Inflammatory macrophage treated with lipopolysaccharide for 1 hour (primary cell): Measurements from ENCODE around the gene TCF7L2.

Source experiments
- DNase-seq, 2 donors: peaks; one replicate each; pipeline ENCODE4 v3.0.0-alpha.2; 2020 to 2022

TCF7L2 gene

DNA sequence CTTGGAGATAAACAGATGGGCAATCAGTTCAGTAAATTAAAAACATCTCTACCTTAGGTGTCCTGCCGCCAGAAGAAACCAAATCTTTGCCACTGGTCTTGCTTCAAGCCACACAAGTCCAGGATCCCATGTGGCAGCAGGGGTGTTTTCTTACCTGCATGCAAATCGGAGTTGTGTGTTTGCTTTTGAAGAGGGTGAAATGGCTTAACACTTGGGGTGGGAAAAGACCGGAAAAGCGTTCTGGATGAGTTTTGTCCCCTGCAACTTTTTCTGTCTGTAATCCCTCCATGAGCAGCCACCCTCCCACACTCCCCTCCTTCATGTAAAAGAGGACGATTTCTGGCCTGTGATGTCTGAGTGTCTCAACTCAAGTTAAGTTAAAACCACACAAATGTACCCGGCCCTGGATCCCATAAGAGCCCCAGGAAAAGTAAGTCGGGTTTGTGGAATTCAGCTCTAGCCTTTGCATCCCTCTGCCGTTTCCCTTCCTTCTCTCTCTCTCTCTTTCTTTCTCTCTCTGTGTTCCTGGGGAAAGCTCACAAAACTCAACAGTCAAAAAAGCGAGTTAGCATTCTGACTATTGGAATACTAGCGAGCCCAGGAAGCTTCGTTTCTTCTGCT is 178.5 kb downstream of the TCF7L2 start:
- DNase-seq: no peak

DNA sequence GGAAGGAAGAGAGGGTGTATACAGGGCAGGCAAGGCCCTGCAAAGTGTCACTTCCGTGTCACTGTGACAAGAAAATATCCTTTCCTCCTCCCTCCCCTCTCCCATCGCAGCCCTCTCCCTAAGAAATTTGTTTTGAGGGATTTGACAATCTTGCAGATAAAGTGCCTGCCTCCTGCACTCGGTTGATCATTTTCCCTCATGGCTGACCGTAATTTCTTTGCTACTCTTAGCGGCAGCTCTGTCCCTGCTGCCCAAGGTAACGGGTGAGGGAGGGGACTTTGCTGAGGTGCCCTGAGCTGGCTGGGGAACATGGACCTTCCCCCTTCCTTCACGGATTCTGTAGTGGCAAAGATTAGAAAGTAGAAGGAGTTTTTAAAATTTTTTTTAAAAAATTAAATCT is 179.1 kb downstream of the TCF7L2 start:
- DNase-seq: no peak

DNA sequence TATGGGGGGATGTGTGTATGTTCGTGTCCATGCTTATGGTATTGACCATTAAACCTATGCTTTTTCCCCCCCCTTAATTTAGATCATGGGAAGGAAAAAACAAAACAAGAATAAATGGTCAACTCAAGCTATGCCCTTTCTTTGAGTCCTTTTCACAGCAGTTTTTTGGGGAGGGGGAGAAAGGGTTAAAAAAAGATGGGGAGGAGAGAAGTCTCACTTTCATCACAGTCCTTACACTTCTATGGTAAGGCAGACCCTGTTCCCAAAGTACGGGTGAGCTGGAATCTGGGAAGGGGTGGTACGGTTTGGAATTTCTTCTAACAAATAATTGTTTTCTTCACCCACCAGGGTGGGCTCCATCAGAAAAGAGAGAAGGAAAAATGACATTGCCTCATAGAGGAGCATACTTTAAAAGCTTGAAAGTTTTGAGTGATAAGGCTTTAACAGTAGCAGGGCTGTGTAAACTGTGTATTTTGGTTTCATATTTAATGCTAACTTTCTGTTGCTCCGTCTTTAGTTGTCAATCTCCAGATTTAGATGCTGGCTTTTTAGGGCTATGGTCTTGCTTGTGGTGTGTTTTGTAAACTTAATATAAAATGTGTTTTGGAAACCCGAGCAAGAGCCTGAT is 180.1 kb downstream of the TCF7L2 start:
- no peak for DNase-seq

DNA sequence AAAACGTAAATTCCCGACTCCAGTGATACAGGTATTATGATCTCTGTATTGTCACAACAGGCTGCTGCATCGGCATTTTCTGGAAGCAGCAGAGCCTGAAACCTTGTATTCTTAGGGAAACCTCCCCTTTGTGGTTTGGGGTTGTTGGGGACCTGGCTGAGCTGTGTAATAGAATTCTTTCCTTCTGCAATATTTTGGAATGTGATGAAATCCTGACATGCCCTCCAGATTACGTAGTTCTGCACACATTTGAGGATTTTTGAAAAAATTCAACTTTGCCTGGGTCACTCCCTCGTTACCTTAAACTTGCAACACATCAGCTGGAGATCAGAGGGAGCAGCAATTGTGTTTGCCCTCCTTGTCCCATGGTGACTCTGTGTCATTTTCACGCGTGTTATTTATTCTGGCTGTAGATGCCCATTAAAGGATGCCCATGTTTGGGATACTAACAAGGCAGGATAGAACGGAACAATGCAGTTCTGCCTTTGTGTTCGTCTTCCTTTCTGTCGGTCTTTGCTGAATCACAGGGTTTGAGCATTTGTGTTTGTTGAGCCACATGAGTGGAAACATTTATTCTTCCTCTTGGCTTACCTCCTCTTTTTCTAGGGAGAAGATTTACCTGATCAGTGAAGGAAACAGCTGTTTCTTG is 181.7 kb downstream of the TCF7L2 start:
- peak; percentile 76 to 77 for DNase-seq

DNA sequence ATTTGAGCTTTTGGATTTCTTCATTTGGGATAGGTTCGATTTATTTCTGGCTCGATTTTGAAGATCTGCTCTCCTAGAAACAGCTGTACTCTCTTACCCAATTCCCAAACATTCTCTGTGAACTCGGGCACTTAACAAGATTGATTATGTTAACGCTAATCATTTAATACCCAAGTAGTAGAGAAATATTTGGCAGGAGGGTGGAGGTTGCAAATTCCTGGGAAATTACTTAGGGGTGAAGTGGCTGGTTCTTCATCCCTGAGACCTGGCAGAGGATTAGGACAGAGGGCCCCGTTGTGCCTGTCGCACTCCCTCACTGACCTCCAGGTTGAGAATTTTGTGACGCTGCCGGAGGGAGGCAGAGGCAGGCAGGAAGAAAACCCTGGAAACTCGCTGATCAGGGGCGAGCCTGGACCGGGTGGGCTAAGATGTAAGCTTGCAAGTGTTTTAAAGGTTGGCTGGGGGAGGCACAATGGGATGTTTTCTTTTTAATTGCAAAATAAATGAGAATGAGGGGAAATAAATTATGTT is 182.6 kb downstream of the TCF7L2 start:
- no peak for DNase-seq

DNA sequence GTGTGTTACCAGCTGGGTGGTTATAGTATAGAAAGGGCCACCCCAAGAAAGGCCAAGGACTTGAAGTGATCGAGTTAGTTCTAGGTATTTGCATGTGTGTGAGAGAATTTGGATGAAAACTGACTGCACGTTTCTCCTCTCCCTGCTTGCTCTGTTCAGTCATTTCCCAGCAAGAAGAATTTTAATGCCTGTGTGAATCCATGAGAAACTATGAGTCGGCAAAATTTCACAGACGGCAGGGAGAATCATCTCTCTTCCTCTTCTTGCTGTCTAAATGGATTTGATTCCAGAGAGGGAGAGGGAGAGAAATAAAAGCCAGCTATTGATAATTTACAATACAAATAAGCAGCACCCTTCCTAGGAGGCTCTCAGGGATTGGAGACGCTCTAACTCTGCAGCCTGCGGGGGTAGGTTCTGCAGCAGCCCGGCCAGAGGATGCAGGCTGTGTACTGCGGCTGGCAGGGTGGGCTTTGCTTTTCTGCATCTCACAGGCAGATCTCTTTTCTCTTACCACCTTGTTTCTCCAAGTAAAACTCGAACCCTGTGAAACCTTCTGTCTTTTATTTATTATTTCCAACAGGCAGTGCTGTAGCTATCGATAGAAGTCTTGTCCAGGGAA is 183.6 kb downstream of the TCF7L2 start:
- DNase-seq: peak; percentile 15 to 27

DNA sequence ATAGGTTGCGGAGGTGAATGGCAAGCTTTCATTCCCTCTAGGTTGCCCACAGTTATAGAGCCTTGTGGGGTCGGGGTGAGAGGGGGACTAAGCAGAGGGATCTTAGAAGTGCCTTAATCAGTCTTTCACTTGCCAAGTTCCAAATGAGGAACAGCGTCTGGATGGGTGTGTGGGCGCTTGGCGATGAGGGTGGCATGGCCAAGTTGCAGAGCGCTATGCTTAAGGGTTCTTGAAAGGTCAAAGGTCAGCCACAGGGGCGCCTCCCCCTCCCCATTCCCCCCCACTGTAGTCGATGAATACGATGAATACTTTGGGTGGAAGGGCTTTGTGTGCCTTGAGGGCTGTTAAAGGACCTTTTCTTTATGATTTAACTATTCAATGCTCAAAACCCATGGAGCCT is 185.0 kb downstream of the TCF7L2 start:
- DNase-seq: peak; percentile 56

DNA sequence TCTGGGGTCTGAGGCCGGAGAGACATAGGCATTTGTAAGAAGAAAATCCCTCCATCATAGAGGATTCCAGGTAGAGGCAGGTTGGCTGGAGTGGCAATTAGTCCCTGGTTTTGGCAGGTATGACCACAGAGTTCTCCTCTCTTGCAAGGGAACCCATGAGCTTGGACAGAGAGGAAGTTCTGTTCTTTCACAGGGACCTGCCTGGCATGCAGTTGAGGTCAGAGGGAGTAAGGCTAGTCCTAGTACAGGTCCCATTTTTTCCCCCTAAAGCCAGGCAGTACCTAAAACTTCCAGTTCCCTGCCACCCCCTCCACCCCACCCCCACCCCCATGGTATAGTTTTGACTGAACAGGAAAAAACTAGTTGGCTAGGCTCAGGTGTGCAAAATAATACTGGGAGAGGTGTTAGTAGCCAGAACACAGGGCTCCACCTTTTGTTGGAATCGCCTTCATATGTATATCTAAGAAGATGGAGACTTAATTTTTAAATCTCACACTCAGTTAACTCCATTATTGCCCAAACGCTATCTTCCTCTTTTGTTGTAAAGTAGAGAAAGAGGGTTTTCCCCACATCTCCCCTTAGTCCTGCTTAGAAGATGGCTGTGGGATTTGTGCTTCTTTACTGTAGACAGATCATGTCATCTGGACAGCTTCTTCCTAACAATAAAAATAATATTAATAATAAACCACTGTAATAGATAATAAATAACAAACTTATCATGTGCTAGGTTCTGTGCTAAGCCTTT is 188.1 kb downstream of the TCF7L2 start:
- peak; percentile 89 to 90 for DNase-seq

DNA sequence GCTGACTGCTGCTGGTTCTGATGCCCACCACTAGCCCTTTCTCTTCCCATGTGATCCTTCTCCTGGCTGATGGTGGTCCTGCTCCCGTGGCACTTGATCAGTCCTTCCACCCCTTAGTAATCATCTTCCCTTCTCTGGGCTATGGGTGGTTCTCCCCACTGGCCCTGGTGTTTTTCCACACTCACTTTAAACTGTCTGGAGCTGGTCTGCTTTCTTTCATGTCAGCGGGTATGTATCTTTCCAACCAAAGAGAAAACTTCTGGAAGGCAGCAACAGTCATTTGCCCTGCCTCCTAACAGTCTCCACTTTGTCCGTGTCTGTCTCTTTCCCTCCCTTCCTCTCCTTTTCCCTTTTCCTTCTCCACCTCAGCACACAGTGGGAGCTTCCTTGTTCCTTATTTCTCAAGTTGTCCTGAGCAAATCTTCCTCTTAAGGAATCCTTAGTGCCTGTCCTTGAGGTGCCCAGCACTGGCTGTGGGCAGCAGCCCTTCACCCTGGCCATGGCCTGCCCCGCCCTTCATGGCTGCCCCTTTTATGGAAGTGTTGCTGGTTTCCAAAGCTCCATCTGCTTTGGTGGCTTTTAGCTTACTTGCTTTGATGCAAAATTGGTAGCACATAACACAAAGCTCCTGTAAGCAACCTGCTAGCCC is 189.0 kb downstream of the TCF7L2 start:
- no peak for DNase-seq

DNA sequence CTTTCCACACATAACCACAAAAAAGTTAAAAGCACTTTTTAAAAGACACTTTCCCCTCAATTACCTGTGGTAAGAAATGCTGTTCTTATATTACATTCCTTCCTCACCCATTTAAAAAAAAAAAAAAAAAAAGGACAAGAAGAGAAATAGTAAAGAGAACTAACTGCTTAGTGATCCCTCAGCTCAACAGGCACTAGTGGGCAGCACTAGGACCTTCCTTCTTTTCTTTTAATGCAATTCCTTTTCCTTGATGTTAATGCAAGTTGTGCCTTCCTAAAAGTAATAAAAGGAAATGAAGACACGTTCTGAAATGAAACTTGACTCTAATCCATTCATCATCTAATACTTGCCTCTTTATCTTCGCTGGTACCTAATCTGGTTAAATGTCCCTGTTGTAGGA is 189.7 kb downstream of the TCF7L2 start:
- DNase-seq: peak in 1 of 2 donors; percentile 26

DNA sequence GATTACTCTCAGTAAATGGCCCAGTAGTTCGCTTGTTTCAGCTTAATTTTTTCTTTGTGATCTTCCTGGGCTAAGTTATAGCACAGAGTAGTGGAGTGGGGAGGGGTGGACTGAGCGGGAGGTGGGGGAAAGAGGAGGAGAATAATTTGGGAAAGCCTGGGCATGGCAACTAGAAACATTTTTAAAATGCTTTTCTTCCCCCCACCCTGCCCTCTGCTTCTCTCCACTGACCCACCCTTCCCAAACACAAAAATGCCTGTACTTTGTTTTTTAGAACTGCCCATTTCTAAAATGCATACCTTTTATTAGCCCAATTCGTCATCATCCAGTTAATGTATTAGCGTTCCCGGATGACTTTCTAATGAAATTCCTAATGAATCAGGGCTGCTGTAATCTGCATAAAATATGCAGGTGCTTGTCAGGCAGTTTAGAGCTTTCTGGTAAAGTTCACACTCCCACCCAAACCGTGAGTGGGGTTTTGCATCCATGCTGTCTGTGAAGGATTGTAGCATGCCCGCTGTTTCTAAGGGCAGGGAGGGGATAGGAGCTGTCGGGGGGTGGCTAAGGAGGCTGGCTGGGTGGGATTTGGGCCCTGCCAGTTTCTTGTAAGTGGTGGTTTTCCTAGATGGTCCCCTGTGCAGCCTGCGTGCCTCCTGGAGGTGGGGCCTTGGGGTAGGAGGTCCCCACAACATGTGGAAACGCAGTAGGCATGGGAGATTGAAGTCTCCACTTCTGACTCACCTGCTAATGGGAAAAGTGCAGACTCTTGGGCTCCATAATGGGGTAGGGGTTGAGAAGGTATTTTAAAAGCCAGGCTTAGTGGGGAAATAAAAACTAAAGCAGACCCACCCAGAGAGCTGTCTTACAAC is 190.3 kb downstream of the TCF7L2 start:
- DNase-seq: no peak

DNA sequence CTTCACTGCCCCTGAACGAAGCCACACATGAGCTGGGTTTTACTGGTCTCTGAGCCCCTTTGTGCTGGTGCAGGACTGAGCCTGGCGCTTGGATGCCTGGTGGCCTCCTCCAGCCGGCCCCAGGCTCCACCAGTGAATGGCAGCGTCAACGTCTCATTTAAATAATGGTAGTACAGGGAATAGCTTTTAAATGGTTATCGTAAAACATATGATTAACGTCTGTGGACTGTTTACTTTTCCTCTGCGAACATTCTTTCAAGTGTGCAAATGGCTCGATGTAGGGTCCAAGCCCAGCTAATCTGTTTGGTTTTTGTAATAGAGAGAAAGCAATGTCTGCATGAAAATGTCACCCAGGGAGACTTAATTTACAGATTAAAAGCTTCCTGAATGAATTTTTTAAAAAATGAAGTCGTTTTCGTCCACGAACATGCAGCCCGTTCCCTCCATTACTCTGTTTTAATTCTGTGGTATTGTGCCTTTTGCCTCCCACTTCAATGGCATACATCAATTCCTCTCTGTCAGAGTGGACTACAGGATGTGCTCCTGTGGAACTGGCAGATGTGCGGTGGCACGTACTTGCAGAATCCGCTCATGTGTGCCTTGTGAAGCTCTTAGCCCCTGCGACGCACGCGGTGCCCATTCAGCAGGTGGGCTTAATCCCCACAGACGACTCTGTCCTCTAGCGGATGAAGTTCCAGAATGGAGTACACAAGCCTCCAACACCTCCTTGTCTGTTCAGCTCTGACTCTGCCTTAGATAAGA is 192.7 kb downstream of the TCF7L2 start:
- no peak for DNase-seq

DNA sequence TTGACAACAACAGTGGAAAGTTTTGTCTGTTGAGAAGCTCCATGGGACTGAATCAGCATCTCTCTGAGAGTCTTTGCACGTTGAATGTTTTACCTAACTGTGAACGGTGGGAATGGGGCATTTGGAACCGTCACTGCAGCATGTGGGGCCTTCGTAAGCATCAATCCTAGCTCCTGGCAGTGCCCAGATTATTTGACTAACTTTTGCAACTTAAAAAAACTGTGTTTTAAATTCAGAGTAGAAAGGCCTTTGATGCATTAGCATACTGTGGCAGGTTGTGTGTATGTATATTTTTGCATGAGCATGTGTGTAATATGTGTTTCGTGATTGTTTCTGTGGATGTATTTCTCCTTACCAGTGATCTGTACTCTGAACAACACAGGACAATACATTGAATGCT is 194.5 kb downstream of the TCF7L2 start:
- DNase-seq: no peak

DNA sequence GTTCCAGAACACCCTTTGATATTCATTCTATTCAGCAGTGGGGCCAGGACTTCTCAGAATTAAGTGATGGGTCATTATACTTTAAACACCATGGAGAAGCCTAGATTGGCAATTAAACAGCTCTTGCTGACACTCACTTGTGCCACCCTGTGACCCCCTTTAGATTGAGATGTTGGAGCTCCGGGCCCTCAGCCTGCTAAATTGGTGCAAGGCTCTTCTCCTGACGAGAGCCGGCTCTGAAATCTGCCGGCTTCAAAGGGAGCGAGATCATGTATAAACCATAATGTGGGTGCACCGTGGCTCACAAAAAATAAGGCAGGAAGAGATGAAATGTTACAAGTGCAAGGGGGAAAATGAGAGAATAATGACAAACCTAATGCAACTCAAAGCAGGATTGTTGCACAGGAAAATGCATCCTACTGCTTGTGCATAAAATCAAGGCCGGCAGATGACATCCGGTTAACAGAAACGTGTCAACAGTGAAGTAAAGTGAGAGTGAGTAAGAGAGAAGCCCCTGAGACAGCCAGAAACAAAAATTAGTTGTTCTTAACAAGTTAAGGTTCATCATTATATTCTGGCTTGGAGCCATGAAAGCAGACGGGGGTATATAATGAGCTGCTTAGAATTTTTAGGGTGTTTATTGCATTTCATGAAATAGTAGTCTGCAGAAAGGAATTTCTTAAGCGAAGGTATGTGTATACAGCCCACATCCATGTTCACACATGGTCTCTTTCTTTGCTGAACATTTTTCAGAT is 198.2 kb downstream of the TCF7L2 start:
- no peak for DNase-seq

DNA sequence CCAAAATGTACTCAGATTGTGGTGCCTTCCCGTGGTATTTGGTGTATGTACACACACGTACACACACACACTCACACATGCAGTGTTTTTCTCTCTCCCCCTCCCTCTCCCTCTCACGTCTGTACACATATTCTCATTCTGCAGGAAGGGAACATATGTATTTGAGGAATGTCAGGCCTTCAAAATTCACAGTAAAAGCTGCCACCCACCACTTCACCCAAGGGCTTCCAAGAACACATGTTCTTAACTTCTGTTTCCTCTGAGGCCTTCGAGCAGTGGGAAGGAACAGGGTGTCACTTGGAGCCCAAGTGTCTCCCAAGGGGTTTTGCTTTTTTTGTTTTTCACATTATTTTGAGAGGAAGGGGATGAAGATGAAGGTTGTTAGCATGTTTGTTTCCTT is 198.9 kb downstream of the TCF7L2 start:
- DNase-seq: peak in 1 of 2 donors; percentile 45

DNA sequence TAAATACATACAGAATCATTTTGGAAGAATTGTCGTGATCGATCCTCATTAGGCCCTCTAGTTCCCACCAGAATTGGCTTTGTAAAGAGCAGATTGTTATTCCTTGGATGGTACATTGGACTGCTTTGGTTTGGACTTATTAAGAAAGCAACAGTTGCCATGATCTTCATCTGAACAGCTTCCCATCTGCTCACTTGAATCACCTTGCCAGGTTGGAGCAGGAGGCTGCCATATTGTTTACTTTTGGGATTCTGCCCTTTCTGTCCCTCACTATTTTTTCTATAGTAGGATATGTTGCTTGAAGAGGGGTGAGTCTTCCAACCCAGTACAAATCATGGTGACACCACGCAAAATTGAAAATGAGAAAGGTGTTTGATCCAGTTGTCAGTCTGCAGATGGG is 199.6 kb downstream of the TCF7L2 start:
- no peak for DNase-seq

DNA sequence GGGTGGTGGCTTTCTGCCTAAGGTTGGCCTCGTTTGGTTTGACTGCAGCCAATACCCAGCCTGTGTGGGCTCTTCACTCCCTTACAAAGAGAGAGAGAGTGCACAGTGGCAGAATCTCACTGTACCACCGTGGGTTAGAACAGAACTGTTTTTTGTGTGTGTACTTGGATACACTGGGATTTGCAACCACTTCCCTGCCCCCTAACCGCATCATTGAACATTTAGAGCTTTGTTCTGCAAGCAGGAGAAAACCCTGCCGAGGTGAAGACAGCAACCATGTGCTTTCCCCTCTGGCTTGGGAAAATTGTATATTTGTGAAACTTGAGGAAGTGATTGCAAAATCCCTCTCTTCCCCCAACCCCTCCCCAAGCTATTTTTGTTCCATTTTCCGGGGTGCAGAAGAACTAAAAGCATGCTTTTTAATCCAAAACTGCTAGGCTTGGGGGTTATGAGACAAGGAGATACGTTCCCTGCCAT is 201.2 kb downstream of the TCF7L2 start:
- peak; percentile 92 to 94 for DNase-seq

DNA sequence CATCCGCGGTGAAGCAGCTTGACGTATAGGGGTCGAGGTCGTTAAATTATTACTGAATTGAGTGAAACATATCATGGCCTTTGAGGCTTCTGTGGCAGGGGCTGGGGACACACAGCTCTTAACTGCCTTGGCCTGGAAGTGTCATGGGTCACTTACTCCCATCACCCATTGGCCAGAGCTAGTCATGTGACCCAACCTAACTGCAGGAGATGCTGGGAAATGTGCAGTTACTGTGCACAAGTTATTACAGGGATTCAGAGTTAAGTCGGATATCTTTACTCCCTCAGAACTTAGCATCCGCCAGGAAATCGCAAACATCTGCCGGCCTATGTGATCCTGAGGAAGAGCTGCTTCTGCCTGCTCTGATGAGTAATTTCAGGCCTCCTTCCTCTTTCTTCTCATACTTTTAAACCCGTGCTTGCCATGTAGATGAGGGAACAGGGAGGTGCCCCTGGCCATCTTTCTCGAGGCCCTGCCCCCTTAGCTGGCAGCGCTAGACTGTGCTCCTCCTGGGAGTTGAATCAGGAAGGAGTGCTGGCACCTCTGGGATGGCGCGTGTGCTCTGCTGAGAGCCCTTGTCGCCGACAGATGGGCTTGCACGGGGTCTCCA is 203.6 kb downstream of the TCF7L2 start:
- DNase-seq: peak; percentile 75 to 81

DNA sequence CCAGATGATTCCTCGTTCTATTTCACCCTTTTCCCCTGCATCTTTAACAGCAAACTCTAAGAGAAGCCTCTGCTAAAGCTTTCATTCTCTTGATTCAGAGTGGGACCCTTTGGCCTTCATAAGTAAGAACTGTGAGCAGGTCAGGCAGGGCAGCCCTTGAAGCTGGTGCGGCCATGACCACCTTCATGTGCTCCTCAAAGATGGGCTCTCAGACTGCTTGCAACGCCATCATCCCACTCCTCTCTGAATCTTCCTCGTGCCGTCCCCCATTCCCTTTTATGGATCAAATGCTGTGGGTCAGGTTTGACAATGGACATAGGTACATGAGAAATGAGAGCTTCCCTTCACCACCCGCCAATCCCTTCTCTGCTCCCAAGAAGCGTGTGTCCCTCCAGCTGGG is 207.4 kb downstream of the TCF7L2 start:
- no peak for DNase-seq
